Measurements from ENCODE around the gene STK17A. TPM values are rescaled to one million over a fixed set of nuclear protein-coding genes. Genes with fewer than 3 reads are reported as not detected.

The STK17A gene
- total RNA-seq, 1 donor from 2014 or later = 15.6 TPM

DNA sequence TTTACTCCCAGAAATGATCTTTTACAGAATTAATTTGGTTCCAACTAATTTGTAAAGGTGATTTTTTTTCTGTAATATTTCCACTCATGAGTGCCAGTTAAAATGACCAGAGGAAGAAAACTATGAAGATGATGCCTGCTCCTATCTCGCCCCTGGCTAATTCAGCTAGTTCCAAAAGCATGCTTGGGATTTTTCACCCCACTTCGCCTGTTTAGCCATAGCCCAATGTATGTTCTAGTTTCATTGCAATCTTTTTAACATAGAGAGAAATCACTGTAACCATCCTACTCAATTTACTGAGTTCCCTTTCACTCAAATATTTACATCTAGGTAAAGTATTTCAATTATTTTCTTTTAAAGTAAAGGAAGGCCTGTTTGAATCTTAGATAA lies 23.0 kb upstream of the STK17A start:
- H3K79me2 ChIP-seq (ENCODE audit: low read depth) = no peaks in the 10 kb centered on the region
- no peak overlapping the region for H3K4me2 ChIP-seq
- no peaks in the 10 kb centered on the region for H3K36me3 ChIP-seq
- H3K9me3 ChIP-seq (ENCODE audit: low read depth) = no peaks in the 10 kb centered on the region
- H2AFZ ChIP-seq (replicated peaks) = no peak overlapping the region
- no peaks in the 10 kb centered on the region for H3K36me3 Mint-ChIP-seq
- H4K20me1 ChIP-seq (ENCODE audit: low read depth) = no peaks in the 10 kb centered on the region
- H3K4me3 ChIP-seq = no peak overlapping the region
- no peak overlapping the region for H3K27ac ChIP-seq
- no peak for DNase-seq (ENCODE audit: low spot score)
- H3K4me1 Mint-ChIP-seq = peaks cover 7% of the 10 kb centered on the region
- H3K27me3 Mint-ChIP-seq (ENCODE audit: insufficient read depth, low read depth) = peaks cover 3% of the 10 kb centered on the region
- H3K9me3 Mint-ChIP-seq = no peaks in the 10 kb centered on the region
- no peak overlapping the region for H3K4me3 Mint-ChIP-seq
- TF ChIP-seq, protein P1, sequence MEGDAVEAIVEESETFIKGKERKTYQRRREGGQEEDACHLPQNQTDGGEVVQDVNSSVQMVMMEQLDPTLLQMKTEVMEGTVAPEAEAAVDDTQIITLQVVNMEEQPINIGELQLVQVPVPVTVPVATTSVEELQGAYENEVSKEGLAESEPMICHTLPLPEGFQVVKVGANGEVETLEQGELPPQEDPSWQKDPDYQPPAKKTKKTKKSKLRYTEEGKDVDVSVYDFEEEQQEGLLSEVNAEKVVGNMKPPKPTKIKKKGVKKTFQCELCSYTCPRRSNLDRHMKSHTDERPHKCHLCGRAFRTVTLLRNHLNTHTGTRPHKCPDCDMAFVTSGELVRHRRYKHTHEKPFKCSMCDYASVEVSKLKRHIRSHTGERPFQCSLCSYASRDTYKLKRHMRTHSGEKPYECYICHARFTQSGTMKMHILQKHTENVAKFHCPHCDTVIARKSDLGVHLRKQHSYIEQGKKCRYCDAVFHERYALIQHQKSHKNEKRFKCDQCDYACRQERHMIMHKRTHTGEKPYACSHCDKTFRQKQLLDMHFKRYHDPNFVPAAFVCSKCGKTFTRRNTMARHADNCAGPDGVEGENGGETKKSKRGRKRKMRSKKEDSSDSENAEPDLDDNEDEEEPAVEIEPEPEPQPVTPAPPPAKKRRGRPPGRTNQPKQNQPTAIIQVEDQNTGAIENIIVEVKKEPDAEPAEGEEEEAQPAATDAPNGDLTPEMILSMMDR (IDR thresholded peaks at IDR 0.05) = no peak
- no peak for TF ChIP-seq EZH2 (IDR thresholded peaks at IDR 0.05)
- TF ChIP-seq EZH2phosphoT487 (IDR thresholded peaks at IDR 0.05) = no peak
- H3K27ac Mint-ChIP-seq = no peak overlapping the region
- no peak overlapping the region for H3K9ac ChIP-seq
- H3F3A ChIP-seq (ENCODE audit: low read depth) = peaks cover 12% of the 10 kb centered on the region
- peaks cover 10% of the 10 kb centered on the region for H3K4me1 ChIP-seq
- H3K27me3 ChIP-seq = no peaks in the 10 kb centered on the region

DNA sequence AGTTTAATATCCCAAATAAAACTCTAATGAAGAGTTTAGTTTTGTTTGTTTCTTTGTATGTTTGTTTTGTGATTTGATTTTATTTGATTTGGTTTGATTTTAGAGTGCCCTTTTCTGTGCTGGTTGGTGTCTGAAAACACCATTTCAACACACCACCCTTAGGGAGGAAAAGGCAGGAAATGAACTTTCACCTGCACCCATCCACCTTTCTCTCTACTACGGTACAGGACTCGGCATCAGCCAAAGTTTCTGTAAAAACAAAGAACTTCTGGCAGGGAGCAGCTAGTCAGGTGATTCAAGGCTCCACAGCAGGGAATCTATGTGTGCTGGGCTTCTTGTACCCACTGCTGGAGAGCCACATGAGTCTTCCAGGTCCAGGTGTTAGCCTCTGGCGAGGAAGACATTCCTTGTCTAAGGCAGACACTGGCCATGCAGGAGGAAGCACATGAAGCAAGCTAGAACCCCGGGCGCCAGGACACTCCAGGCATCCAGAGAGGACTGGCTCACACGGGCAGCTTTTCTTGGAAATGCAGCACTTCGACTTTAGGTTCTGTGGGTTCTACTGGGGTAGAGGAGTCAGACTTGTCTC lies 22.1 kb upstream of the STK17A start:
- Histone ChIP-seq H3K27me3 (no peaks in the 10 kb centered on the region), H3K4me3 (no peak overlapping the region), H4K20me1 (ENCODE audit: low read depth) (no peaks in the 10 kb centered on the region), H3K9me3 (ENCODE audit: low read depth) (no peaks in the 10 kb centered on the region), H2AFZ (replicated peaks) (no peak overlapping the region), H3K36me3 (no peaks in the 10 kb centered on the region), H3K9ac (no peak overlapping the region), H3K4me1 (peaks cover 1% of the 10 kb centered on the region), H3K4me2 (no peak overlapping the region), H3K27ac (no peak overlapping the region), H3F3A (ENCODE audit: low read depth) (peaks cover 4% of the 10 kb centered on the region), H3K79me2 (ENCODE audit: low read depth) (no peaks in the 10 kb centered on the region)
- H3K27me3 Mint-ChIP-seq (ENCODE audit: insufficient read depth, low read depth) = peaks cover 3% of the 10 kb centered on the region
- no peaks in the 10 kb centered on the region for H3K36me3 Mint-ChIP-seq
- peaks cover 3% of the 10 kb centered on the region for H3K4me1 Mint-ChIP-seq
- H3K4me3 Mint-ChIP-seq = no peak overlapping the region
- TF ChIP-seq, protein P1 (IDR thresholded peaks at IDR 0.05) = no peak
- TF ChIP-seq EZH2 (IDR thresholded peaks at IDR 0.05) = no peak
- TF ChIP-seq EZH2phosphoT487 (IDR thresholded peaks at IDR 0.05) = no peak
- DNase-seq (ENCODE audit: low spot score) = no peak
- H3K27ac Mint-ChIP-seq = no peak overlapping the region
- no peaks in the 10 kb centered on the region for H3K9me3 Mint-ChIP-seq

GRCh38 chr7:43562383-43562782 lies 20.5 kb upstream of the STK17A start:
- H3F3A ChIP-seq (ENCODE audit: low read depth) = no peaks in the 10 kb centered on the region
- H3K9me3 Mint-ChIP-seq = no peaks in the 10 kb centered on the region
- no peak for TF ChIP-seq EZH2 (IDR thresholded peaks at IDR 0.05)
- TF ChIP-seq, protein P1 (IDR thresholded peaks at IDR 0.05) = no peak
- TF ChIP-seq EZH2phosphoT487 (IDR thresholded peaks at IDR 0.05) = no peak
- H2AFZ ChIP-seq (replicated peaks) = no peak overlapping the region
- H4K20me1 ChIP-seq (ENCODE audit: low read depth) = no peaks in the 10 kb centered on the region
- H3K9me3 ChIP-seq (ENCODE audit: low read depth) = no peaks in the 10 kb centered on the region
- H3K27me3 ChIP-seq = no peaks in the 10 kb centered on the region
- peaks cover 3% of the 10 kb centered on the region for H3K27me3 Mint-ChIP-seq (ENCODE audit: insufficient read depth, low read depth)
- H3K4me3 Mint-ChIP-seq = no peak overlapping the region
- no peak overlapping the region for H3K27ac ChIP-seq
- H3K4me2 ChIP-seq = no peak overlapping the region
- H3K36me3 ChIP-seq = no peaks in the 10 kb centered on the region
- no peak overlapping the region for H3K27ac Mint-ChIP-seq
- no peak overlapping the region for H3K9ac ChIP-seq
- no peaks in the 10 kb centered on the region for H3K4me1 Mint-ChIP-seq
- no peaks in the 10 kb centered on the region for H3K79me2 ChIP-seq (ENCODE audit: low read depth)
- DNase-seq (ENCODE audit: low spot score) = no peak
- H3K4me3 ChIP-seq = no peak overlapping the region
- H3K4me1 ChIP-seq = no peaks in the 10 kb centered on the region
- no peaks in the 10 kb centered on the region for H3K36me3 Mint-ChIP-seq
